WERI-Rb-1 (cell line): ENCODE measurements around the gene SLC12A5.

ENCODE experiments used
- DNase-seq: peaks from one replicate; pipeline ENCODE4 v3.0.0-alpha.2; 2020
- H3K27ac ChIP-seq: fragments of 250-450 bp; sonication (Bioruptor Pico); 2 replicates; pipeline ENCODE4 v1.5.1; 2020; ENCODE audit warnings: mild to moderate bottlenecking, moderate library complexity
- H3K27me3 ChIP-seq: fragments of 250-450 bp; sonication (Bioruptor Pico); 2 replicates; pipeline ENCODE4 v1.5.1; 2021; ENCODE audit warnings: mild to moderate bottlenecking, low read depth, moderate library complexity; ENCODE audit not compliant: insufficient read depth, severe bottlenecking
- H3K36me3 ChIP-seq: fragments of 250-450 bp; sonication (Bioruptor Pico); 2 replicates; pipeline ENCODE4 v1.5.1; 2020; ENCODE audit warnings: mild to moderate bottlenecking, moderate library complexity
- H3K4me3 ChIP-seq: 2 replicates; pipeline ENCODE4 v1.5.1; 2011; ENCODE audit warnings: low read depth, mild to moderate bottlenecking, control low read depth, low read length
- H3K9me3 ChIP-seq: fragments of 250-450 bp; sonication (Bioruptor Pico); 2 replicates; pipeline ENCODE4 v1.5.1; 2021; ENCODE audit warnings: mild to moderate bottlenecking, moderate library complexity; ENCODE audit not compliant: severe bottlenecking
- CTCF ChIP-seq: IDR thresholded peaks from 2 replicates; pipeline ENCODE4 v1.5.1; 2011; ENCODE audit warnings: low read depth, mild to moderate bottlenecking, control low read depth, inconsistent platforms, low read length

SLC12A5 gene

GRCh38 chr20:46065691-46066090, 36.7 kb downstream of the SLC12A5 start:
- Histone ChIP-seq H3K4me3 (no peak overlapping the region), H3K27me3 (no peaks in the 10 kb centered on the region), H3K27ac (no peak overlapping the region), H3K9me3 (no peaks in the 10 kb centered on the region), H3K36me3 (peaks cover 87% of the 10 kb centered on the region)
- DNase-seq, result no peak
- TF ChIP-seq CTCF, result no peak

- Histone ChIP-seq H3K36me3 (peaks cover 49% of the 10 kb centered on the region), H3K4me3 (no peak overlapping the region), H3K27ac (no peak overlapping the region), H3K9me3 (no peaks in the 10 kb centered on the region), H3K27me3 (no peaks in the 10 kb centered on the region)
- no peak for TF ChIP-seq CTCF
- no peak for DNase-seq
Observed at GRCh38 chr20:46070215-46070900, 41.3 kb downstream of the SLC12A5 start.

GRCh38 chr20:46071573-46071972, 42.6 kb downstream of the SLC12A5 start:
- no peak for TF ChIP-seq CTCF
- no peaks in the 10 kb centered on the region for H3K9me3 ChIP-seq
- DNase-seq, result peak; percentile 50
- no peaks in the 10 kb centered on the region for H3K27me3 ChIP-seq
- no peak overlapping the region for H3K4me3 ChIP-seq
- H3K27ac ChIP-seq, result no peak overlapping the region
- peaks cover 41% of the 10 kb centered on the region for H3K36me3 ChIP-seq

- no peak overlapping the region for H3K4me3 ChIP-seq
- no peak for TF ChIP-seq CTCF
- no peaks in the 10 kb centered on the region for H3K9me3 ChIP-seq
- no peaks in the 10 kb centered on the region for H3K27me3 ChIP-seq
- peaks cover 37% of the 10 kb centered on the region for H3K36me3 ChIP-seq
- no peak for DNase-seq
- no peak overlapping the region for H3K27ac ChIP-seq
Observed at GRCh38 chr20:46073024-46073423, 44.0 kb downstream of the SLC12A5 start.

GRCh38 chr20:46073443-46073842, 44.4 kb downstream of the SLC12A5 start:
- Histone ChIP-seq H3K4me3 (no peak overlapping the region), H3K27ac (no peak overlapping the region), H3K36me3 (peaks cover 37% of the 10 kb centered on the region), H3K27me3 (no peaks in the 10 kb centered on the region), H3K9me3 (no peaks in the 10 kb centered on the region)
- DNase-seq, result no peak
- no peak for TF ChIP-seq CTCF

- H3K36me3 ChIP-seq, result peaks cover 39% of the 10 kb centered on the region
- no peak for TF ChIP-seq CTCF
- no peaks in the 10 kb centered on the region for H3K27me3 ChIP-seq
- no peaks in the 10 kb centered on the region for H3K9me3 ChIP-seq
- DNase-seq, result no peak
- H3K4me3 ChIP-seq, result no peak overlapping the region
- no peak overlapping the region for H3K27ac ChIP-seq
Observed at GRCh38 chr20:46074006-46074405, 45.0 kb downstream of the SLC12A5 start.
